ENCODE data around the gene SDK1.

SDK1 gene

GRCh38 chr7:4166340-4166739, 865.3 kb downstream of the SDK1 start:
- TF ChIP-seq, protein P1, sequence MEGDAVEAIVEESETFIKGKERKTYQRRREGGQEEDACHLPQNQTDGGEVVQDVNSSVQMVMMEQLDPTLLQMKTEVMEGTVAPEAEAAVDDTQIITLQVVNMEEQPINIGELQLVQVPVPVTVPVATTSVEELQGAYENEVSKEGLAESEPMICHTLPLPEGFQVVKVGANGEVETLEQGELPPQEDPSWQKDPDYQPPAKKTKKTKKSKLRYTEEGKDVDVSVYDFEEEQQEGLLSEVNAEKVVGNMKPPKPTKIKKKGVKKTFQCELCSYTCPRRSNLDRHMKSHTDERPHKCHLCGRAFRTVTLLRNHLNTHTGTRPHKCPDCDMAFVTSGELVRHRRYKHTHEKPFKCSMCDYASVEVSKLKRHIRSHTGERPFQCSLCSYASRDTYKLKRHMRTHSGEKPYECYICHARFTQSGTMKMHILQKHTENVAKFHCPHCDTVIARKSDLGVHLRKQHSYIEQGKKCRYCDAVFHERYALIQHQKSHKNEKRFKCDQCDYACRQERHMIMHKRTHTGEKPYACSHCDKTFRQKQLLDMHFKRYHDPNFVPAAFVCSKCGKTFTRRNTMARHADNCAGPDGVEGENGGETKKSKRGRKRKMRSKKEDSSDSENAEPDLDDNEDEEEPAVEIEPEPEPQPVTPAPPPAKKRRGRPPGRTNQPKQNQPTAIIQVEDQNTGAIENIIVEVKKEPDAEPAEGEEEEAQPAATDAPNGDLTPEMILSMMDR (IDR thresholded peaks at IDR 0.05; ENCODE audit: unreplicated experiment in 3 of 3): no peak
- Mint-ChIP-seq H3K27me3 (ENCODE audit: low read depth) (peaks cover 13% of the 10 kb centered on the region), H3K9me3 (no peaks in the 10 kb centered on the region), H3K4me1 (peaks cover 10% of the 10 kb centered on the region), H3K36me3 (ENCODE audit: low read depth) (peaks cover 3% of the 10 kb centered on the region), H3K27ac (no peak overlapping the region), H3K4me3 (no peak overlapping the region)

DNA sequence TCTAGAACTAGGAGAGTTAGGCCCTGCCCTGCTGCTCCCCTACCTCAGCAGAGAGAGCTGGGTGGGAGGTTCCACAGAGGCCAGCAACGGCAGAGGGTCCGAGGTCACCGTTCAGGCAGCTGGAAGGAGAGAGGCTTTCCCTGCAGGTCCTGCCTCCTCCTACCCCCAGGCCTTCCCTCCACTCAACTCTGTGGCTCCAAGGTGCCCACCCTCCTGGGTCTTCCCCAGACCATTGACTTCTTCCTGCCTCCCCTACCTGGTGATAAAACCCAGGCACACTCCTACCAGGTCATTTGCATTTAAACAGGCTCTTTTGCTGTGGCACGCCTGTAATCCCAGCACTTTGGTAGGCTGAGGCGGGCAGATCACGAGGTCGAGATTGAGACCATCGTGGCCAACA, 865.8 kb downstream of the SDK1 start:
- TF ChIP-seq, protein P1 (IDR thresholded peaks at IDR 0.05; ENCODE audit: unreplicated experiment in 3 of 3): no peak
- H3K4me3 Mint-ChIP-seq: no peak overlapping the region
- H3K36me3 Mint-ChIP-seq (ENCODE audit: low read depth): peaks cover 1% of the 10 kb centered on the region
- peaks cover 14% of the 10 kb centered on the region for H3K27me3 Mint-ChIP-seq (ENCODE audit: low read depth)
- H3K4me1 Mint-ChIP-seq: peaks cover 10% of the 10 kb centered on the region
- no peaks in the 10 kb centered on the region for H3K9me3 Mint-ChIP-seq
- no peak overlapping the region for H3K27ac Mint-ChIP-seq

GRCh38 chr7:4167385-4167910, 866.4 kb downstream of the SDK1 start:
- Mint-ChIP-seq H3K36me3 (ENCODE audit: low read depth) (no peaks in the 10 kb centered on the region), H3K4me3 (no peak overlapping the region), H3K27me3 (ENCODE audit: low read depth) (peaks cover 11% of the 10 kb centered on the region), H3K4me1 (peaks cover 10% of the 10 kb centered on the region), H3K9me3 (no peaks in the 10 kb centered on the region), H3K27ac (no peak overlapping the region)
- TF ChIP-seq, protein P1 (IDR thresholded peaks at IDR 0.05; ENCODE audit: unreplicated experiment in 3 of 3): no peak

GRCh38 chr7:4168041-4168440, 867.0 kb downstream of the SDK1 start:
- no peaks in the 10 kb centered on the region for H3K9me3 Mint-ChIP-seq
- peaks cover 6% of the 10 kb centered on the region for H3K4me1 Mint-ChIP-seq
- peaks cover 11% of the 10 kb centered on the region for H3K27me3 Mint-ChIP-seq (ENCODE audit: low read depth)
- no peak overlapping the region for H3K27ac Mint-ChIP-seq
- no peak overlapping the region for H3K4me3 Mint-ChIP-seq
- no peaks in the 10 kb centered on the region for H3K36me3 Mint-ChIP-seq (ENCODE audit: low read depth)
- TF ChIP-seq, protein P1 (IDR thresholded peaks at IDR 0.05; ENCODE audit: unreplicated experiment in 3 of 3): no peak

DNA sequence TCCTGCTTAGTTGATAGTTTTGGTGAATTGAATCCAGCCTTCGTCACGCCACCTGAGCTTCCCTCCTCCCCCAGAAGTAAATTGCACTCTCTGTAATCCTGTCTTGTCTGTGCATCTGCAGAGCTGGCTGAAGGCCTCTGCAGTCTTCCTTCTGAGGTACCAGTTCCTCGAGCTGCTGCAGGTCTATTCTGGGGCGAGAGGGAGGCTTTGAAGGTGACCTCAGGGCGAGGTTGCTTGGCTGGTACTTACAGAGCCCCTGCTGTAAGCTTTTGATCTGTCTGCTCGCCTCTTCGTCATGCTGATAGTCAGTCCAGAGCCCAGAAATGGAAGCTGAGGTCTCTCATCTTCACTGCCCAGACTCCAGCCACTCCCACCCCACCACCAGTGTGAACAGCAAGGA, 867.5 kb downstream of the SDK1 start:
- peaks cover 6% of the 10 kb centered on the region for H3K4me1 Mint-ChIP-seq
- no peaks in the 10 kb centered on the region for H3K36me3 Mint-ChIP-seq (ENCODE audit: low read depth)
- H3K9me3 Mint-ChIP-seq: no peaks in the 10 kb centered on the region
- H3K27me3 Mint-ChIP-seq (ENCODE audit: low read depth): peaks cover 11% of the 10 kb centered on the region
- TF ChIP-seq, protein P1 (IDR thresholded peaks at IDR 0.05; ENCODE audit: unreplicated experiment in 3 of 3): no peak
- no peak overlapping the region for H3K4me3 Mint-ChIP-seq
- H3K27ac Mint-ChIP-seq: no peak overlapping the region

- H3K4me1 Mint-ChIP-seq: peaks cover 6% of the 10 kb centered on the region
- H3K9me3 Mint-ChIP-seq: no peaks in the 10 kb centered on the region
- H3K27ac Mint-ChIP-seq: no peak overlapping the region
- TF ChIP-seq, protein P1 (IDR thresholded peaks at IDR 0.05; ENCODE audit: unreplicated experiment in 3 of 3): no peak
- peaks cover 11% of the 10 kb centered on the region for H3K27me3 Mint-ChIP-seq (ENCODE audit: low read depth)
- no peaks in the 10 kb centered on the region for H3K36me3 Mint-ChIP-seq (ENCODE audit: low read depth)
- no peak overlapping the region for H3K4me3 Mint-ChIP-seq
Observed at GRCh38 chr7:4169455-4169854, 868.4 kb downstream of the SDK1 start.

Data from nephron (organoid).